TTC549 (cell line): Measurements from ENCODE around the gene NXT1.

ENCODE experiments used
- FAIRE-seq: peaks from 2 replicates; lab custom pipeline; 2012; peaks lifted over from hg19 to GRCh38; lab: Jason Lieb, UNC

The NXT1 gene

DNA sequence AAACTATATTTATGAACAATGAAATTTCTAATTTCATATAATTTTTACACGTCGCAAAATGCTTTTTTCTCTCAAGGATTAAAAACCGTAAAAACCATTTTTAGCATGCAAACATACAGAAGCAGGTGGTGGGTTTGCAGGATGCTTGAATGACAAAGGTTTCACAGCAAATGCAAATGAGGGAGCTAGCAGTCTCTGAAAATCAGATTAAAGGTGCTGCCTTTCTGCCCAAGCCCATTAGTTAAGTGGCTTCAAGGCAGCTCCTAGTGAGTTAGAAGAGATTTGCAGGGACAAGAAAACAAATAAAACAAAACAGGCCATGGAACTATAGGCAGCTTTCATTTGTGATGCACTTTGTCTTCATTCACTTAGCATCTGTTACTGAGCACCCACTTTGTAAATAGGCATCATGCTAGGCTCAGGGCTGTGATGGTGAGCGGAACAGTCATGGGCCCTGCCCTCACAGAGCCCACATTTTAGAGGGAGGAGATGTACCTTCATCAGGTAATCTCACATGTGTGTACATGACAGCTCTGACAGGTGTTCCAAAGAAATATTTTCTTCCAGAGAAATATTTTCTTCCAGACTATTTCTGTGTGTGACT is 41.2 kb downstream of the NXT1 start:
- no peak for FAIRE-seq

DNA sequence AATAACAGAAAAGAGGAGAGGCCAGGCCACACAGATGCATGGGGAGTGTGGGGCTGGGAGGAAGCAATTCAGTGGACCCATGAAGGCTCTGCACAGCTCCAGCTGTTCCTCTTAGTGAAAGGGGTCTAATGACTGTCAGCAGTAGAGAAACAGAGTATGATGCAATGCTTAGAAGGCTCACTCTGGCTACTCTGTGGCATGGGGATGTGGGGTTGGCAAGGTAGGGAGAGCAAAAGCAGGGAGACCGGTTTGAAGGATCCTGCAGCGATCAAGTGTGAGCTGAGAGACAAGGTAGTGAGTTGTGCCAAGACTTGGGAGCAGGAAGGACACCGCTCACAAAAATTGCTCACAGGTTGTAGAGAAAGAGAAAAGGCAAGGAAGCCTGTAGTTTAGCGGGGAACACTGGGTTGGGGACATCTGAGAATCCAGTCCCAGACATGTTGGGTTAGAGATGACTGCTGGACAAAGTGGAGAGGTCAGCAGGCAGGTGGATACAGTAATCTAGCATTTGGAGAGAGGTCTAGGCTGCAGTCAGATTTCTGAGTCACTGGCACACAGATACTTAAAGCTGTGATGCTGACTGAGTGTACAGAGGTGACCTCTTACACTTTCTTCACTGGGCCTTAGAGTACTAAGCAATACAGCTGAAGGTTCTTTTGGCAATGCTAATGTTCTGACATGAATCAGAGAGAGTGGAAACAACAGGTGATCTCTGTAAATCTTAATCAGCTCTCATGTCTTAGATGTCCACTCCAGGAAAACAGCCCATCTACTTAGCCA is 43.6 kb downstream of the NXT1 start:
- FAIRE-seq: no peak

- no peak for FAIRE-seq
Measured at GRCh38 chr20:23396950-23397627, 46.5 kb downstream of the NXT1 start.

DNA sequence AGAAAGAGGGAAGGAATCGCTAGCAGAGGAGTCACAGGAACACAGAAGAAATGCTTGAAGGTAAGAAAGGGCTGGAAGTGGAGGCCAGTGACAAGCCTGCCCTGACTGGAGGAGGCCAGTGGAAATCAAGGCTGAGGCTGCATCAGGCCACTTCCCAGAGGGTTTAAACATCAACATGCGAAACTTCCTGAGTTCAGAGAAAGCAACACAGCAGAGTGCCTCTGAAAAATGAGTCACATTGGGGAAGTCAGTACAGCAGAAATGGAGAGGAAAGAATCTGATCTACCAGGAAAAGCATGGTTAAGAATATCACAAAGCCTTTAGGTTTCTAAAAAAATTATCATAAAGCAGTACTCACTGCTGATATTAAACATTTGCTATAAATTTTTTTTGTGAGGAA is 47.4 kb downstream of the NXT1 start:
- FAIRE-seq: no peak

GRCh38 chr20:23399568-23400241 is 49.1 kb downstream of the NXT1 start:
- no peak for FAIRE-seq

DNA sequence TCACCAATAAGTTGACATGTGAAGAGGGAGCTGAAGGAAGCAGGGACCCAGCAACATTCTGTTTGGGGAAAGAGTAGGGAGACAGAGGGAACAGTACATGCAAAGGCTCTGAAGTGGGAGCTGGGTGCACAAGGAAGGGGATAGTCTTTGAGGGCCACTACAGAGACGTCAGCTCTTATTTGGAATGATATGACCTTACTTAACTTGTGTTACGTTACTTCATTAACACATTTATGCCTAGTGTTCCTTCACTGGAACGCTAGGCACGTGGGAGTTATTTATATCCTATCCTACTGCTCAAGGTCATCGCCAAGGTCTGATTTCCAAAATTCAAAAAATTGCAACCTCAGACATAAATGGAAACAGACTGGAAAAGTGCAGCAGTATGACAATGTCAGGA is 50.5 kb downstream of the NXT1 start:
- no peak for FAIRE-seq

DNA sequence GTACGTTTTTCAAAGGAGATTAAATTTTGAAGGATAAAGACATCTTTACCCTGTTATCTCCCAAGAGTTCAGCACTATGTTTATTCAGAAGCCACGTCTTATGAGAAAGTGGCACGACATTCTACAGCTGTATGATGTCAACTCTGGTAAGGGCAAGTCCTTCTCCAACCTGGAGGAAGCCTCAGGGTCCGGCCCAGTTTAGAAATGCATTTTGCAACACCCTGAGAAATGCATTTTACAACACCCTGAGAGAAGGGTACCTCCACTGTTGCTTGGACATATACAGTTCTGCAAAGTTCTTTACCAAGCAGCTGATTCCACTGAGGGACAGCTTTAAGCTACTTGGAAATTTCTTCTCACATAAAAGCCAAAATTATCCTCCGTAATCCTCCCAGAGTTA is 53.2 kb downstream of the NXT1 start:
- FAIRE-seq: no peak

- no peak for FAIRE-seq
Measured at GRCh38 chr20:23404196-23404595, 53.6 kb downstream of the NXT1 start.
